Mesothelial cell of epicardium (in vitro differentiated cells): ENCODE measurements around the gene UXS1. TPM values are rescaled to one million over a fixed set of nuclear protein-coding genes. Genes with fewer than 3 reads are reported as not detected.
"Not testable (repeated sequence)": the region's sequence is repeated elsewhere in the genome, so short reads cannot be mapped to it uniquely, and the experiment has no call there.

Experiments
- DNase-seq, 2 experiments: peaks; one replicate each; pipeline ENCODE4 v3.0.0; 2021; ENCODE audit warnings: low spot score in 2 of 2; ENCODE audit not compliant: unreplicated experiment in 2 of 2
- H3K27ac Mint-ChIP-seq: 2 replicates; pipeline ENCODE4 v1.8.0; 2021; ENCODE audit warnings: mixed read lengths
- H3K27me3 Mint-ChIP-seq: 2 replicates; pipeline ENCODE4 v1.8.0; 2021; ENCODE audit warnings: low read depth, mixed read lengths
- H3K36me3 Mint-ChIP-seq: 2 replicates; pipeline ENCODE4 v1.8.0; 2021; ENCODE audit warnings: mixed read lengths
- H3K4me1 Mint-ChIP-seq: 2 replicates; pipeline ENCODE4 v1.8.0; 2021; ENCODE audit warnings: mixed read lengths
- H3K4me3 Mint-ChIP-seq: 2 replicates; pipeline ENCODE4 v1.8.0; 2021; ENCODE audit warnings: mild to moderate bottlenecking, moderate library complexity, mixed read lengths
- H3K9me3 Mint-ChIP-seq: 2 replicates; pipeline ENCODE4 v1.8.0; 2021; ENCODE audit warnings: mixed read lengths
- CTCF ChIP-seq: fragments of 200-600 bp; sonication (generic); IDR thresholded peaks from one replicate; pipeline ENCODE4 v1.5.0; 2021; ENCODE audit warnings: antibody characterized with exemption; ENCODE audit not compliant: unreplicated experiment
- total RNA-seq: library from RNA; stranded (reverse); gene quantifications from 3 replicates; pipeline ENCODE4 v1.2.1, GENCODE V29; 2021

UXS1 gene
- total RNA-seq, 1 donor from 2014 or later = 52.8 TPM

- TF ChIP-seq CTCF = no peak
- peaks cover 12% of the 10 kb centered on the region for H3K9me3 Mint-ChIP-seq
- no peak overlapping the region for H3K27ac Mint-ChIP-seq
- H3K4me3 Mint-ChIP-seq = no peak overlapping the region
- no peaks in the 10 kb centered on the region for H3K27me3 Mint-ChIP-seq
- peaks cover 6% of the 10 kb centered on the region for H3K4me1 Mint-ChIP-seq
- H3K36me3 Mint-ChIP-seq = no peaks in the 10 kb centered on the region
- DNase-seq = no peak
Observed at GRCh38 chr2:106219813-106220212, 25.7 kb upstream of the UXS1 start.

GRCh38 chr2:106219157-106219556 lies 25.1 kb upstream of the UXS1 start:
- not testable (repeated sequence) for H3K27ac Mint-ChIP-seq, H3K36me3 Mint-ChIP-seq, H3K27me3 Mint-ChIP-seq, H3K4me3 Mint-ChIP-seq, DNase-seq, H3K4me1 Mint-ChIP-seq
- H3K9me3 Mint-ChIP-seq = peaks cover 12% of the 10 kb centered on the region

GRCh38 chr2:106208874-106209273 lies 14.8 kb upstream of the UXS1 start:
- Mint-ChIP-seq H3K9me3 (peaks cover 11% of the 10 kb centered on the region), H3K4me1 (peaks cover 9% of the 10 kb centered on the region), H3K4me3 (no peak overlapping the region), H3K27me3 (peaks cover 3% of the 10 kb centered on the region), H3K36me3 (no peaks in the 10 kb centered on the region), H3K27ac (no peak overlapping the region)
- no peak for TF ChIP-seq CTCF
- DNase-seq = no peak

- peaks cover 4% of the 10 kb centered on the region for H3K27me3 Mint-ChIP-seq
- no peaks in the 10 kb centered on the region for H3K36me3 Mint-ChIP-seq
- TF ChIP-seq CTCF = no peak
- H3K27ac Mint-ChIP-seq = no peak overlapping the region
- DNase-seq = no peak
- H3K9me3 Mint-ChIP-seq = peaks cover 11% of the 10 kb centered on the region
- H3K4me3 Mint-ChIP-seq = no peak overlapping the region
- peaks cover 9% of the 10 kb centered on the region for H3K4me1 Mint-ChIP-seq
Observed at GRCh38 chr2:106208399-106208798, 14.3 kb upstream of the UXS1 start.

- H3K9me3 Mint-ChIP-seq = peaks cover 11% of the 10 kb centered on the region
- H3K4me3 Mint-ChIP-seq = no peak overlapping the region
- peaks cover 9% of the 10 kb centered on the region for H3K4me1 Mint-ChIP-seq
- no peaks in the 10 kb centered on the region for H3K36me3 Mint-ChIP-seq
- peaks cover 4% of the 10 kb centered on the region for H3K27me3 Mint-ChIP-seq
- no peak overlapping the region for H3K27ac Mint-ChIP-seq
- DNase-seq = no peak
- no peak for TF ChIP-seq CTCF
Observed at GRCh38 chr2:106207246-106207645, 13.1 kb upstream of the UXS1 start.

- no peak for TF ChIP-seq CTCF
- Mint-ChIP-seq H3K4me1 (peaks cover 4% of the 10 kb centered on the region), H3K9me3 (peaks cover 11% of the 10 kb centered on the region), H3K27me3 (peaks cover 4% of the 10 kb centered on the region), H3K4me3 (no peak overlapping the region), H3K36me3 (no peaks in the 10 kb centered on the region), H3K27ac (no peak overlapping the region)
- DNase-seq = no peak
Observed at GRCh38 chr2:106205488-106205887, 11.4 kb upstream of the UXS1 start.

GRCh38 chr2:106204551-106204950 lies 10.4 kb upstream of the UXS1 start:
- H3K36me3 Mint-ChIP-seq, H3K4me1 Mint-ChIP-seq, DNase-seq, H3K27me3 Mint-ChIP-seq, H3K27ac Mint-ChIP-seq, H3K4me3 Mint-ChIP-seq: not testable (repeated sequence)
- peaks cover 11% of the 10 kb centered on the region for H3K9me3 Mint-ChIP-seq
